GM12873 (cell line): Measurements from ENCODE around the gene PMAIP1.

Experiments
- CTCF ChIP-seq: IDR thresholded peaks from 2 replicates; pipeline ENCODE4 v1.5.1; 2012; ENCODE audit warnings: low read depth, mild to moderate bottlenecking, moderate library complexity, low read length, control low read depth; ENCODE audit not compliant: insufficient read depth; ENCODE audit errors: missing control alignments

Gene PMAIP1

GRCh38 chr18:59892123-59892522, 7.7 kb upstream of the PMAIP1 start:
- no peak for TF ChIP-seq CTCF

- TF ChIP-seq CTCF = no peak
Measured at GRCh38 chr18:59893971-59894370, 5.8 kb upstream of the PMAIP1 start.

- TF ChIP-seq CTCF = no peak
Measured at GRCh38 chr18:59897321-59897954, 2.4 kb upstream of the PMAIP1 start.

GRCh38 chr18:59898093-59898492, 1.7 kb upstream of the PMAIP1 start:
- TF ChIP-seq CTCF = no peak

GRCh38 chr18:59898609-59899297, 1.0 kb upstream of the PMAIP1 start:
- no peak for TF ChIP-seq CTCF

- no peak for TF ChIP-seq CTCF
Measured at GRCh38 chr18:59900222-59901128, 679 bp downstream of the PMAIP1 start.
